HCT116 (cell line): ENCODE data around the gene HOXC6. TPM values are rescaled to one million over a fixed set of nuclear protein-coding genes. Genes with fewer than 3 reads are reported as not detected.

Experiments
- ATAC-seq: fragments of 200-7000 bp; cut with Tn5 transposase; 2 replicates; pipeline ENCODE4 v1.9.1; 2020; ENCODE audit warnings: mild to moderate bottlenecking, moderate library complexity
- BruUV-seq: library from RNA; stranded (reverse); fragments of 400-500 nt; replicated peaks from 2 replicates; lab custom pipeline; 2021; lab: Mats Ljungman, UMichigan
- CTCF ChIA-PET: fragments of 300-600 bp; sonication (Branson Sonifier 250); formaldehyde crosslinking; loops from one replicate; lab custom pipeline; 2021; ENCODE audit warnings: antibody characterized with exemption; lab: Charles Lee
- POLR2A ChIA-PET: fragments of 300-600, 350-600 bp; sonication (Branson Sonifier 250); formaldehyde crosslinking; loops from one replicate; lab custom pipeline; 2021; ENCODE audit warnings: antibody characterized with exemption; lab: Charles Lee
- RAD21 ChIA-PET, 2 experiments: fragments of 300-600 bp; sonication (Branson Sonifier 250); formaldehyde crosslinking; loops; one replicate each; lab custom pipeline; 2023; ENCODE audit warnings: low total read pairs in 2 of 2; ENCODE audit not compliant: uncharacterized antibody in 2 of 2, unreplicated experiment in 2 of 2, low non-redundant PET in 1 of 2; lab: Charles Lee
- DNase-seq: peaks from one replicate; pipeline ENCODE4 v3.0.0-alpha.2; 2010; ENCODE audit warnings: low read depth, low spot score
- H2AFZ ChIP-seq: fragments of 200-600 bp; shearing (Covaris generic), sonication (generic); 2 replicates; pipeline ENCODE4 v1.6.1; 2017; ENCODE audit warnings: low read depth, mixed run types, mixed read lengths, antibody characterized with exemption, low read length; ENCODE audit not compliant: poor library complexity, severe bottlenecking
- H3K27ac ChIP-seq: 2 replicates; pipeline ENCODE4 v1.5.1; 2012; ENCODE audit warnings: low read depth, low read length
- H3K27me3 ChIP-seq: fragments of 200-600 bp; sonication (generic); 2 replicates; pipeline ENCODE4 v1.6.1; 2016; ENCODE audit warnings: mixed run types, low read length, mixed read lengths; ENCODE audit not compliant: insufficient read depth
- H3K36me3 ChIP-seq, 2 experiments: fragments of 200-500 bp in 1 of 2; fragments of 200-600 bp in 1 of 2; sonication (Bioruptor generic) in 1 of 2; sonication (generic) in 1 of 2; 2 replicates each; pipeline versions ENCODE4 v1.5.1 to v1.6.1; 2014 to 2016; ENCODE audit warnings: low read length in 2 of 2, inconsistent platforms in 1 of 2, mixed read lengths in 1 of 2, mixed run types in 1 of 2; ENCODE audit not compliant: insufficient read depth in 2 of 2, control insufficient read depth in 1 of 2
- H3K4me1 ChIP-seq, 2 experiments: fragments of 200-600 bp in 1 of 2; sonication (generic) in 1 of 2; 2 replicates each; pipeline versions ENCODE4 v1.5.1 to v1.6.1; 2012 to 2017; ENCODE audit warnings: low read length in 2 of 2, inconsistent platforms in 1 of 2, mild to moderate bottlenecking in 1 of 2, mixed read lengths in 1 of 2, mixed run types in 1 of 2, moderate library complexity in 1 of 2; ENCODE audit not compliant: insufficient read depth in 2 of 2, control insufficient read depth in 1 of 2
- H3K4me2 ChIP-seq: fragments of 200-600 bp; sonication (generic); 2 replicates; pipeline ENCODE4 v1.6.1; 2017; ENCODE audit warnings: mixed run types, low read length, mixed read lengths
- H3K4me3 ChIP-seq, 2 experiments: fragments of 200-600 bp in 1 of 2; sonication (generic) in 1 of 2; replicated peaks in 1 of 2; 2 replicates each; pipeline ENCODE4 v1.5.1; 2011 to 2016; ENCODE audit warnings: low read length in 2 of 2, control low read depth in 1 of 2, low read depth in 1 of 2, mild to moderate bottlenecking in 1 of 2, mixed read lengths in 1 of 2, mixed run types in 1 of 2
- H3K79me2 ChIP-seq: fragments of 200-600 bp; sonication (generic); 2 replicates; pipeline ENCODE4 v1.6.1; 2017; ENCODE audit warnings: mild to moderate bottlenecking, mixed run types, low read length, moderate library complexity, mixed read lengths; ENCODE audit not compliant: insufficient read depth
- H3K9ac ChIP-seq: fragments of 200-600 bp; sonication (generic); 2 replicates; pipeline ENCODE4 v1.6.1; 2016; ENCODE audit warnings: low read length, mixed read lengths
- H3K9me2 ChIP-seq: fragments of 200-600 bp; sonication (generic), shearing (Covaris generic); 2 replicates; pipeline ENCODE4 v1.6.1; 2017; ENCODE audit warnings: mixed run types, mild to moderate bottlenecking, moderate library complexity; ENCODE audit not compliant: insufficient read depth
- H3K9me3 ChIP-seq, 2 experiments: fragments of 200-500 bp in 1 of 2; fragments of 200-600 bp in 1 of 2; sonication (Bioruptor generic) in 1 of 2; sonication (generic) in 1 of 2; 2 replicates each; pipeline ENCODE4 v1.6.1; 2014 to 2017; ENCODE audit warnings: low read length in 2 of 2, mixed read lengths in 2 of 2, inconsistent platforms in 1 of 2, low read depth in 1 of 2, mild to moderate bottlenecking in 1 of 2, mixed run types in 1 of 2, moderate library complexity in 1 of 2; ENCODE audit not compliant: control insufficient read depth in 1 of 2, insufficient read depth in 1 of 2
- H4K20me1 ChIP-seq: fragments of 200-600 bp; sonication (generic), shearing (Covaris generic); 2 replicates; pipeline ENCODE4 v1.6.1; 2017; ENCODE audit warnings: mixed run types, mild to moderate bottlenecking, moderate library complexity; ENCODE audit not compliant: insufficient read depth
- ATF3 ChIP-seq: IDR thresholded peaks from 2 replicates; pipeline ENCODE4 v1.6.1; 2012
- CEBPB ChIP-seq: IDR thresholded peaks from 2 replicates; pipeline ENCODE4 v1.6.1; 2012; ENCODE audit warnings: low read depth
- EZH2 ChIP-seq: fragments of 200-600 bp; sonication (generic); IDR thresholded peaks from 2 replicates; pipeline ENCODE4 v1.6.1; 2017; ENCODE audit warnings: antibody characterized with exemption, mixed run types
- POLR2AphosphoS5 ChIP-seq: IDR thresholded peaks from 2 replicates; pipeline ENCODE4 v1.6.1; 2011; ENCODE audit warnings: mild to moderate bottlenecking, low read depth, low read length, moderate library complexity
- SIN3A ChIP-seq: IDR thresholded peaks from 2 replicates; pipeline ENCODE4 v1.6.1; 2012; ENCODE audit warnings: low read depth
- SP1 ChIP-seq: IDR thresholded peaks from 2 replicates; pipeline ENCODE4 v1.6.1; 2012; ENCODE audit warnings: low read depth
- SRF ChIP-seq: IDR thresholded peaks from 2 replicates; pipeline ENCODE4 v1.6.1; 2012; ENCODE audit warnings: low read depth
- YY1 ChIP-seq: IDR thresholded peaks from 2 replicates; pipeline ENCODE4 v1.6.1; 2011; ENCODE audit warnings: low read length, low read depth, moderate library complexity, mild to moderate bottlenecking; ENCODE audit not compliant: insufficient replicate concordance; ENCODE audit errors: extremely low read depth
- intact Hi-C: fragments of 100-400 bp; cut with micrococcal nuclease; formaldehyde crosslinking; loops from 2 replicates; pipeline ENCODE4 v1.10.0; 2022
- total RNA-seq: library from RNA; stranded (reverse); gene quantifications from one replicate; pipeline ENCODE4 v1.2.1, GENCODE V29; 2021; ENCODE audit not compliant: unreplicated experiment
- TF ChIP-seq, protein P1 (sequence below): IDR thresholded peaks from 2 replicates; pipeline ENCODE4 v1.6.1; 2012

Gene HOXC6
- total RNA-seq, 1 experiment from 2014 or later = 3.1 TPM

DNA sequence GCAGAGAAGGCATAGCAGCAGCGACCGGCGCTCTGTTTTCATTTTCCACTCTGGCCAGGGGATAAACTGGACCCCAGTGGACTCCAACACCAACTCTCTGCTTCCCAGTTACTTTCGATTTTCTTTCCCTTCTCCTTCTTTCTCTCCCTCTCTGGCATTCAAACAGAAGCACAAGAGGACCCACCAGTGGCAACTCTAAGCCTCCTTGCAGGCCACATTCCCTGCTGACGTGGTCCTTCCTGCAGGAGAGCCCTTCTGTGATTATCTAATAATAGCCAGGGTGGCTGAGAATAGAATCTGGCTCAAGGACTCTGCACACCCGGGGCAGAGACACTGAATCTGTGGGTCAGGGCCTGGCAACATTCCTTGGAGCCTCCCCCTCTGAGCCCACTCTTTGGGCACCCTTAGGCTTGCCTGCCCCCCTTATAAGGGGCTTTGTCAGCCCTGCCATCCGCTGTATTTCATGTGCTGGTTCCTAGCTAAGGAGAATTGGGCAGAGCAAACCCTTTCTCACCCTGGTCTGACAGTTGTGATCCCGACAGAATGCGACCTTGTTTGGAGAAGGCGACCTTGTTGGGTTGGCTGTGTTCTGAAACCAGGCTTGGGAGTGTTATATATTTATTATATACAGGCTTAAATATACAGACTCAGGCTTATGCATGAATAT lies 8.2 kb upstream of the HOXC6 start (continued):
- TF ChIP-seq, protein P1, sequence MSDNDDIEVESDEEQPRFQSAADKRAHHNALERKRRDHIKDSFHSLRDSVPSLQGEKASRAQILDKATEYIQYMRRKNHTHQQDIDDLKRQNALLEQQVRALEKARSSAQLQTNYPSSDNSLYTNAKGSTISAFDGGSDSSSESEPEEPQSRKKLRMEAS = no peak

GRCh38 chr12:54020591-54021405 lies 7.4 kb upstream of the HOXC6 start:
- Histone ChIP-seq H4K20me1 (no peaks in the 10 kb centered on the region), H3K27ac (no peak overlapping the region), H3K9ac (0 out of 2 replicates have a peak overlapping the region, but pooled peaks have one; percentile 8), H3K9me2 (no peaks in the 10 kb centered on the region), H3K79me2 (no peaks in the 10 kb centered on the region), H2AFZ (no peak overlapping the region), H3K4me2 (peak overlapping the region; percentile 59; the same call in 1 of the 2 replicates), H3K4me1 (peaks cover 21 to 38% of the 10 kb centered on the region in 2 experiments), H3K4me3 (no peak overlapping the region), H3K36me3 (no peaks in the 10 kb centered on the region), H3K27me3 (no peaks in the 10 kb centered on the region), H3K9me3 (no peaks in the 10 kb centered on the region)
- ChIA-PET POLR2A (no interaction called here), CTCF (interaction anchor here (5.3 kb wide), 1 partner anchor 12 kb away, joined by 38 read pairs; the partner anchor contains the start of gene HOXC5), RAD21 (no interaction called here)
- ATAC-seq (no peak), DNase-seq (no peak)
- intact Hi-C loops = no loop called here
- TF ChIP-seq EZH2 (no peak), ATF3 (no peak), POLR2AphosphoS5 (no peak), SIN3A (no peak), CEBPB (no peak), SP1 (no peak), SRF (no peak), YY1 (no peak)
- BruUV-seq = no TSS peak
